Lung (tissue), 12 donors: ENCODE data around the gene SCYGR1. TPM values are rescaled to one million over a fixed set of nuclear protein-coding genes. Genes with fewer than 3 reads are reported as not detected.

Experiments used
- ATAC-seq: fragments of 200-7000 bp; cut with Tn5 transposase; one replicate; pipeline ENCODE4 v1.9.1; 2020; ENCODE audit warnings: moderate number of reproducible peaks; ENCODE audit not compliant: insufficient read depth, low FRiP score
- DNase-seq, 3 donors: peaks; one replicate each; pipeline ENCODE4 v3.0.0-alpha.2; 2013 to 2017
- H3K27ac ChIP-seq, 2 donors: one replicate each; pipeline ENCODE4 v1.5.1; 2013; ENCODE audit warnings: mild to moderate bottlenecking in 2 of 2, moderate library complexity in 2 of 2, control low read depth in 1 of 2, inconsistent platforms in 1 of 2, low read depth in 1 of 2, low read length in 1 of 2
- H3K27me3 ChIP-seq, 3 donors: one replicate each; pipeline ENCODE4 v1.5.1; 2013; ENCODE audit warnings: low read length in 2 of 3; ENCODE audit not compliant: control insufficient read depth in 3 of 3, insufficient read depth in 3 of 3
- H3K36me3 ChIP-seq, 4 donors: one replicate each; pipeline ENCODE4 v1.5.1; 2013; ENCODE audit warnings: low read length in 4 of 4, mild to moderate bottlenecking in 1 of 4, moderate library complexity in 1 of 4; ENCODE audit not compliant: control insufficient read depth in 4 of 4, insufficient read depth in 4 of 4
- H3K4me1 ChIP-seq, 5 donors: one replicate each; pipeline ENCODE4 v1.5.1; 2013; ENCODE audit warnings: low read length in 5 of 5, mild to moderate bottlenecking in 2 of 5, moderate library complexity in 1 of 5; ENCODE audit not compliant: control insufficient read depth in 5 of 5, insufficient read depth in 5 of 5
- H3K4me3 ChIP-seq: one replicate; pipeline ENCODE4 v1.5.1; 2013; ENCODE audit warnings: mild to moderate bottlenecking, control low read depth, moderate library complexity
- H3K9ac ChIP-seq, 2 donors: one replicate each; pipeline ENCODE4 v1.5.1; 2013; ENCODE audit warnings: low read length in 2 of 2, control low read depth in 1 of 2; ENCODE audit not compliant: insufficient read depth in 1 of 2
- H3K9me3 ChIP-seq, 4 donors: one replicate each; pipeline ENCODE4 v1.5.1; 2013; ENCODE audit warnings: low read length in 3 of 4, mild to moderate bottlenecking in 1 of 4, moderate library complexity in 1 of 4; ENCODE audit not compliant: control insufficient read depth in 4 of 4, insufficient read depth in 3 of 4
- CTCF ChIP-seq: IDR thresholded peaks from 2 replicates; pipeline ENCODE4 v1.5.1; 2012; ENCODE audit warnings: mild to moderate bottlenecking; ENCODE audit errors: control extremely low read depth, extremely low read depth
- WGBS, 2 donors: extraction: QIAGEN DNeasy Blood & Tissue Kit; methylation state at CpG; one replicate each; pipeline ENCODE4 v1.1.7; 2013; 5-methylcytosine and 5-hydroxymethylcytosine counted together
- polyA plus RNA-seq, 2 donors: library from polyadenylated mRNA; stranded (reverse); fragments of 200-250 nt; gene quantifications; one replicate each; pipeline ENCODE4 v1.2.1, GENCODE V29; 2013
- total RNA-seq, 2 donors: library from RNA; depleted of rRNA in 1 of 2; stranded (reverse); fragments of >200 nt in 1 of 2; gene quantifications; one replicate each; pipeline ENCODE4 v1.2.1, GENCODE V29; 2014 to 2021
- donor health status: control.
- donor health status: control.
- donor health status: Bipolar disorder and iron deficiency.
- donor health status: healthy.
- donor health status: DM: yes; HTN: yes; CAD: no.

SCYGR1 gene
- total and polyA plus RNA-seq, 4 donors, result not detected

- H3K4me3 ChIP-seq, result no peak overlapping the region
- H3K9me3 ChIP-seq, result no peaks in the 10 kb centered on the region
- no peak for TF ChIP-seq CTCF
- H3K27ac ChIP-seq, result no peak overlapping the region
- no peaks in the 10 kb centered on the region for H3K36me3 ChIP-seq
- ATAC-seq (no peak), DNase-seq (no peak)
- H3K27me3 ChIP-seq, result no peaks in the 10 kb centered on the region
- no peaks in the 10 kb centered on the region for H3K4me1 ChIP-seq
- WGBS, 2 donors, result 72 to 80% methylated on average over 9 of the region's 9 CpGs
- H3K9ac ChIP-seq, result no peak overlapping the region
Measured at GRCh38 chr2:227376656-227377396, 10.9 kb downstream of the SCYGR1 start.

- H3K27me3 ChIP-seq, result no peaks in the 10 kb centered on the region
- DNase-seq (no peak), ATAC-seq (no peak)
- no peak overlapping the region for H3K4me3 ChIP-seq
- H3K36me3 ChIP-seq, result no peaks in the 10 kb centered on the region
- H3K4me1 ChIP-seq, result no peaks in the 10 kb centered on the region
- no peak overlapping the region for H3K9ac ChIP-seq
- no peak overlapping the region for H3K27ac ChIP-seq
- TF ChIP-seq CTCF, result no peak
- 53 to 59% methylated on average over 6 of the region's 6 CpGs for WGBS, 2 donors
- H3K9me3 ChIP-seq, result no peaks in the 10 kb centered on the region
Measured at GRCh38 chr2:227374158-227374557, 13.6 kb downstream of the SCYGR1 start.

- DNase-seq (no peak), ATAC-seq (no peak)
- Histone ChIP-seq H3K27ac (no peak overlapping the region), H3K4me1 (no peaks in the 10 kb centered on the region), H3K36me3 (no peaks in the 10 kb centered on the region), H3K4me3 (no peak overlapping the region), H3K9ac (no peak overlapping the region), H3K27me3 (no peaks in the 10 kb centered on the region), H3K9me3 (no peaks in the 10 kb centered on the region)
- TF ChIP-seq CTCF, result no peak
- WGBS, 2 donors, result 88 to 90% methylated on average over 10 of the region's 10 CpGs
Measured at GRCh38 chr2:227373389-227373788, 14.4 kb downstream of the SCYGR1 start.
